ENCODE data around the gene HIPK4. TPM values are rescaled to one million over a fixed set of nuclear protein-coding genes. Genes with fewer than 3 reads are reported as not detected.

HIPK4 gene
- total and polyA plus RNA-seq, 2 of the 8 experiments (the other 6 are each of a cell fraction or from before 2014, with no cell fraction given) = 0.15 to 0.57 TPM

DNA sequence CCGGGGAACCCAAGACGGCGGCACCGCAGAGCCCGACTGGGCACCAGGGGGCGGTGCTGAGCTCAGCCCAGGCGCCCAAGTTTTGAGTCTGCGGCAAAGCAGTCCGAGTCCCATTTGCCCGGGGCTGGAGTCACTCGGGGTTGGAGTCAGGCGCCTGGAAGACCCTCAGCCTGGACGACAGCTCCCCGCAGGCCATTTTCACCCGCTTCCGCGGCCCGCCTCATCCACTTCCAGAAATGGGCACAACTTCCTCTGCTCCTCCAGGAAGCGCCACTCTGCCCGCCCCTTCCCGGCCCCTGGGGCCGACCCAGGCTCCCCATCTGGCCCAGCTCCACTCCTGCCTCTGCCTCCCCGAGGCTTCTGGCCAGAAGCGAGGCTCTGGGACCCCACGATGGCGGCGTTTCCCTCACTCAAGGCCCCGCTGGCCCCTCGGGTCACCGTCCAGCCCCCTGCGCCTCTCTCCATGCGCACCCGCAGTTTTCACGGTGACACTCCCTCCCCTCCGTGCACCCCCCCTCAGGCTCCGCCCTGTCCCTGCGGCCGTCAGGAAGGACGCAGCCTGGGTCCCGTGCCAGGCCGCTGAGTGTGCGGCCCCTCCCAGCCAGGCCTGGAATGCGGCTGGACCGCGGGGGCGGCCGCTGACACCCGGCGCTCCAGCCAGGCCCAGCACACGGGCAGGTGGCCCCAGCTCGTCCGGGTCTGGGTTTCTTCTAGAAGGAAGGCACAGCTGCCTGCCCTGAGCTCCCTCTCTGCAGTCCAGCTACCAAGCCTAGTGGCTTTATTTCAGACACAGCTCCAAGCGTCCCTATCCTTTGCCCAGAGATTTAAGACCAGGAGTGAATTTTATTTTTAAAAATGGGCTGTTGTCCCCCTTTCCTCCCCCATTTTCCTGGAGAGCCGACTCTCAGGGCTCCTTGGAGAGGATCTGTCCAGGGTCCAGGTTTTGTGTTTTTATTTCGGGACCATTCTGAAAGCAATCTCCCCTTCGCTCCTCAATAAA lies 31.1 kb upstream of the HIPK4 start (continued):
- TF ChIP-seq, protein P1, sequence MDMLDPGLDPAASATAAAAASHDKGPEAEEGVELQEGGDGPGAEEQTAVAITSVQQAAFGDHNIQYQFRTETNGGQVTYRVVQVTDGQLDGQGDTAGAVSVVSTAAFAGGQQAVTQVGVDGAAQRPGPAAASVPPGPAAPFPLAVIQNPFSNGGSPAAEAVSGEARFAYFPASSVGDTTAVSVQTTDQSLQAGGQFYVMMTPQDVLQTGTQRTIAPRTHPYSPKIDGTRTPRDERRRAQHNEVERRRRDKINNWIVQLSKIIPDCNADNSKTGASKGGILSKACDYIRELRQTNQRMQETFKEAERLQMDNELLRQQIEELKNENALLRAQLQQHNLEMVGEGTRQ (IDR thresholded peaks at IDR 0.05; ENCODE audit: low read length) = no peak
- TF ChIP-seq YY1 (IDR thresholded peaks at IDR 0.05; ENCODE audit: low read depth, low read length) (peak; percentile 37), SIN3A (conservative IDR thresholded peaks at IDR 0.05 in 1 of 2, IDR thresholded peaks at IDR 0.05 in 1 of 2; ENCODE audit: low read depth in 1 of 2, low read length in 2 of 2) (peak in 1 of 2 experiments; percentile 48; a peak in 1 of 4 replicates), CBX8 (IDR thresholded peaks at IDR 0.05; ENCODE audit: borderline replicate concordance, low read depth, low read length) (no peak), TEAD4 (IDR thresholded peaks at IDR 0.05; ENCODE audit: low read depth, low read length) (peak; percentile 99)
- TF ChIP-seq, protein P2, sequence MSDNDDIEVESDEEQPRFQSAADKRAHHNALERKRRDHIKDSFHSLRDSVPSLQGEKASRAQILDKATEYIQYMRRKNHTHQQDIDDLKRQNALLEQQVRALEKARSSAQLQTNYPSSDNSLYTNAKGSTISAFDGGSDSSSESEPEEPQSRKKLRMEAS (IDR thresholded peaks at IDR 0.05) = peak; percentile 90

All from H1 (cell line).